HG02642 (cell line): ENCODE data around the gene CCDC40.

Source experiments
- ATAC-seq: cut with Tn5 transposase; IDR thresholded peaks from one replicate; pipeline ENCODE4 v1.9.1; 2021; ENCODE audit warnings: mild to moderate bottlenecking; ENCODE audit not compliant: unreplicated experiment, poor library complexity

Gene CCDC40

GRCh38 chr17:80110927-80111701, 74.7 kb downstream of the CCDC40 start:
- ATAC-seq: no peak

GRCh38 chr17:80111702-80112470, 75.4 kb downstream of the CCDC40 start:
- ATAC-seq: no peak

- ATAC-seq: no peak
These were observed 76.1 kb downstream of the CCDC40 start for GRCh38 chr17:80112471-80113032.

DNA sequence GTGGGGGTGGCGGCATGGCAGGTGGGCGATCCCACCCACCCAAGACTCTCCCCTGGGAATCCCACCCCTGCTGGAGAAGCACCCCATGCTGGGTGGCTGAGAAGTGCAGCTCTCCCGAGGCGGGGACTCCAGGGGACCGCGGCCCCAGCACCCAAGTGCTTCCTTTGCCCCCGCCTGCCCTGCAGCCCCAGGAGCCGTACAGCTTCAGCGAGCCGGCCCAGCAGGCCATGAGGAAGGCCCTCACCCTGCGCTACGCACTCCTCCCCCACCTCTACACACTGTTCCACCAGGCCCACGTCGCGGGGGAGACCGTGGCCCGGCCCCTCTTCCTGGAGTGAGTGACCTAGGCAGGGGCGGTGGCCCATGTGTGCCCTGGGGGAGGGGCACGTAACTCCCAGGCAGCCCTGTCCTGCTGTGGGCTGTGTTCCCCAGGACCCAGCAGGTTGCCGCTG, 76.6 kb downstream of the CCDC40 start:
- no peak for ATAC-seq

- ATAC-seq: no peak
These were observed 78.3 kb downstream of the CCDC40 start for GRCh38 chr17:80114758-80115157.

GRCh38 chr17:80115159-80115558, 78.7 kb downstream of the CCDC40 start:
- no peak for ATAC-seq

GRCh38 chr17:80116276-80116920, 80.0 kb downstream of the CCDC40 start:
- no peak for ATAC-seq

- ATAC-seq: no peak
These were observed 80.5 kb downstream of the CCDC40 start for GRCh38 chr17:80116921-80117380.

GRCh38 chr17:80117491-80118401, 81.3 kb downstream of the CCDC40 start:
- no peak for ATAC-seq

- no peak for ATAC-seq
These were observed 82.3 kb downstream of the CCDC40 start for GRCh38 chr17:80118601-80119270.

- ATAC-seq: no peak
These were observed 82.9 kb downstream of the CCDC40 start for GRCh38 chr17:80119271-80119791.

DNA sequence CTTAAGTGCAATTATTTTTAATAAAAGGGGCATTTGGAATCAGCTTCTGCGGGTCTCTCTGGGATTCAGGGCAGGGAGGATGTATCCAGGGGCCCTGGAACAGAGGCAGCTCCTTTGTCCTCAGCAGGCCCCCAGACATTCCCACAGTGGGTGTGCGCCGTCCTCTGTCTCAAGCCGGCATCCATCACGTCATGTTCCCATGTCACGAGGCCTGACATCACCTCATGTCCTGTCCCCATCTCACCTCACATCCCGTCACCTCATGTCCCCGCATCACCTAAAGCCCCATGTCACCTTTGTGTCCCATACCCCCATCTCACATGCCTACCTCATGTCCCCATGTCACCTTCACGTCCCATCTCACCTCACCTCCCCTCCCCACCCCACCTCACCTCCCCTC, 83.4 kb downstream of the CCDC40 start:
- no peak for ATAC-seq

GRCh38 chr17:80122026-80122575, 85.7 kb downstream of the CCDC40 start:
- no peak for ATAC-seq

- ATAC-seq: no peak
These were observed 86.6 kb downstream of the CCDC40 start for GRCh38 chr17:80122926-80123505.

DNA sequence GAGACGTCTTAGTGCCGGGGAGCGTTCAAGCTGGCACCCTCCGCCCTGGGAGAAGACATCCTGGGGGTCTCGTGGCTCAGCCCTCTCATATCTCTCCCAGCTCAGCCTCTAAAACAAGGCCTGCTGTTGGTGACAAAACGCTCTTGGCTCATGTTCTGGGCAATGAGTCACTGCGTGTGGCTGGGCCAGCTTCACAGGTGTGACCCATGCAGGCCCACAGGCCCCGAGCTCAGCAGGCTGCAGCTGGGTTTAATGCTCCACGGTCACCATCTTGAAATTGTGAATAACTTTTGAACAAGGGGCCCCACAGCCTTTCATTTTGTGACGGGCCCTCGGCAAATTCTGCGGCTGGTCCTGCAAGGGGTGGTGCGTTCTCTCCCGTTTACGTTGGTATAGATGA, 87.3 kb downstream of the CCDC40 start:
- ATAC-seq: no peak

DNA sequence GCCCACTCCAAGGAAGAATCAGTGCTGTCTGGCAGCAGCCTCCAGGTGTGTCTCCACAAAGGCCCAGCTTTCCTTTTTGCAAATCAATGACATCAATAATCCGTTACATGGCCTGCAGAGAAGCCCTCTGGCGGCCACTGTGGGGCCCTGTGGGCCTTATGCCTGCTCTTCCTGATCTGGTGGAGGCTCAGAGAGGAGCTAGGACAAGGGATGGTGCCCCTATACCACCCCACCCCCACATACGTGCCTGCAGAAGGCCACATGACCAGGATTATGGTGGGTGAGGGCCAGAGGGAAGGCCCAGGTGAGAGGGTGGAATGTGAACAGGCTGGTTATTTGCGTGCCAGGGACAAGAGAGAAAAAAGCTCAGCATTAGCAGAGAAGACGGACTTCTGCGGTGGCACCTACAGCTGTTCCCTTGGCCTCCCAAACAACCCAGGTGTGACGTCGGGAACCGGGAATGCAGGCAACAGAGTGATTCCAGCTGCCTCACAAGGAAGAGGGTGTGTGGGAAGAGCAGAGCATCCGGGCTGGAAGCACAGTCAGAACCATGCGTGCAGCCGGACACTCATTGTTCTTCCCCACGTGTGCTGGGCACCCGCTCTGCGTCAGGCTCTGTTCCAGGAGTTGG, 88.0 kb downstream of the CCDC40 start:
- no peak for ATAC-seq

GRCh38 chr17:80125656-80126448, 89.4 kb downstream of the CCDC40 start:
- ATAC-seq: no peak
